HCT116 (cell line): ENCODE measurements around the gene FMNL1.

ENCODE experiments used
- CTCF ChIP-seq, 3 experiments: fragments of 200-600 bp in 1 of 3; sonication (generic) in 1 of 3; IDR thresholded peaks in 2 of 3; conservative IDR thresholded peaks in 1 of 3; 2 replicates each; pipeline ENCODE4 v1.5.1; 2012 to 2017; ENCODE audit warnings: low read depth in 2 of 3, low read length in 2 of 3, antibody characterized with exemption in 1 of 3, borderline replicate concordance in 1 of 3, control low read depth in 1 of 3, mild to moderate bottlenecking in 1 of 3, mixed read lengths in 1 of 3, mixed run types in 1 of 3, moderate library complexity in 1 of 3; ENCODE audit not compliant: insufficient read depth in 1 of 3
- POLR2A ChIP-seq: IDR thresholded peaks from 2 replicates; pipeline ENCODE4 v1.7.0; 2011; ENCODE audit warnings: borderline replicate concordance; ENCODE audit not compliant: insufficient read depth, insufficient read length; ENCODE audit errors: extremely low read depth

GRCh38 chr17:45260204-45260783 lies 38.6 kb downstream of the FMNL1 start:
- TF ChIP-seq POLR2A: no peak
- no peak for TF ChIP-seq CTCF (IDR thresholded peaks at IDR 0.05 in 2 of 3, conservative IDR thresholded peaks at IDR 0.05 in 1 of 3; ENCODE audit: borderline replicate concordance in 1 of 3, insufficient read depth in 1 of 3, low read depth in 2 of 3, low read length in 2 of 3)
